HEK293 (cell line): ENCODE results near the gene PFN4.
"Not testable (repeated sequence)": the region's sequence is repeated elsewhere in the genome, so short reads cannot be mapped to it uniquely, and the experiment has no call there.

ENCODE experiments used
- GLI2 ChIP-seq: fragments of 450-650 bp; formaldehyde crosslinking; IDR thresholded peaks from 2 replicates; pipeline ENCODE4; 2017; ENCODE audit warnings: missing biosample characterization, missing genetic modification characterization, low read depth, borderline replicate concordance
- ZBTB8A ChIP-seq: fragments of 450-650 bp; formaldehyde crosslinking; IDR thresholded peaks from 2 replicates; pipeline ENCODE4 v1.5.1; 2016; ENCODE audit warnings: missing biosample characterization, missing genetic modification characterization
- ZFP37 ChIP-seq: fragments of 450-650 bp; formaldehyde crosslinking; IDR thresholded peaks from 2 replicates; pipeline ENCODE4 v1.5.1; 2016; ENCODE audit warnings: missing biosample characterization, missing genetic modification characterization
- ZNF37A ChIP-seq: fragments of 450-650 bp; IDR thresholded peaks from 2 replicates; pipeline ENCODE4 v1.5.1; 2018; ENCODE audit warnings: missing biosample characterization, missing genetic modification characterization
- ZNF423 ChIP-seq: fragments of 450-650 bp; formaldehyde crosslinking; IDR thresholded peaks from 2 replicates; pipeline ENCODE4 v1.5.1; 2016; ENCODE audit warnings: missing biosample characterization, missing genetic modification characterization
- ZNF596 ChIP-seq: fragments of 450-650 bp; IDR thresholded peaks from 2 replicates; pipeline ENCODE4 v1.5.0; 2018; ENCODE audit warnings: missing biosample characterization, mild to moderate bottlenecking, missing genetic modification characterization, moderate library complexity
- ZNF660 ChIP-seq: fragments of 450-650 bp; IDR thresholded peaks from 2 replicates; pipeline ENCODE4 v1.5.1; 2018; ENCODE audit warnings: missing biosample characterization, mild to moderate bottlenecking, missing genetic modification characterization
- TF ChIP-seq, protein P1 (sequence below): fragments of 450-650 bp; formaldehyde crosslinking; optimal IDR thresholded peaks from 2 replicates; pipeline ENCODE3; 2016; ENCODE audit warnings: missing biosample characterization, mild to moderate bottlenecking, missing genetic modification characterization
- TF ChIP-seq, protein P2 (sequence below): fragments of 450-650 bp; formaldehyde crosslinking; IDR thresholded peaks from 2 replicates; pipeline ENCODE4 v1.5.1; 2016; ENCODE audit warnings: missing biosample characterization, missing genetic modification characterization
- TF ChIP-seq, protein P3 (sequence below): fragments of 450-650 bp; formaldehyde crosslinking; IDR thresholded peaks from 2 replicates; pipeline ENCODE4 v1.5.1; 2016; ENCODE audit warnings: missing biosample characterization, missing genetic modification characterization

DNA sequence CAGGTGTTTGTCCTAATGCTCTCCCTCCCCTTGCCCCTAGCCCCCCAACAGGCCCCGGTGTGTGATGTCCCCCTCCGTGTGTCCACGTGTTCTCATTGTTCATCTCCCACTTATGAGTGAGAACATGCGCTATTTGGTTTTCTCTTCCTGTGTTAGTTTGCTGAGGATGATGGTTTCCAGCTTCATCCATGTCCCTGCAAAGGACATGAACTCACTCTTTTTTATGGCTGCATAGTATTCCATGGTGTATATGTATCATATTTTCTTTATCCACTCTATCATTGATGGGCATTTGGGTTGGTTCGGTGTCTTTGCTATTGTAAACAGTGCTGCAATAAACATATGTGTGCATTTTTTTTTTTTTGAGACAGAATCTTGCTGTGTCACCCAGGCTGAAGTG lies 29.9 kb downstream of the PFN4 start:
- TF ChIP-seq ZBTB8A (tag by site-specific recombination); ZNF423 (tag by site-specific recombination); ZNF37A; GLI2 (tag by site-specific recombination); ZFP37 (tag by site-specific recombination); ZNF596 (tag by site-specific recombination); ZNF660: not testable (repeated sequence)
- TF ChIP-seq, protein P1, sequence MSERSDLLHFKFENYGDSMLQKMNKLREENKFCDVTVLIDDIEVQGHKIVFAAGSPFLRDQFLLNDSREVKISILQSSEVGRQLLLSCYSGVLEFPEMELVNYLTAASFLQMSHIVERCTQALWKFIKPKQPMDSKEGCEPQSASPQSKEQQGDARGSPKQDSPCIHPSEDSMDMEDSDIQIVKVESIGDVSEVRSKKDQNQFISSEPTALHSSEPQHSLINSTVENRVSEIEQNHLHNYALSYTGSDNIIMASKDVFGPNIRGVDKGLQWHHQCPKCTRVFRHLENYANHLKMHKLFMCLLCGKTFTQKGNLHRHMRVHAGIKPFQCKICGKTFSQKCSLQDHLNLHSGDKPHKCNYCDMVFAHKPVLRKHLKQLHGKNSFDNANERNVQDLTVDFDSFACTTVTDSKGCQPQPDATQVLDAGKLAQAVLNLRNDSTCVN, result not testable (repeated sequence)
- TF ChIP-seq, protein P2, sequence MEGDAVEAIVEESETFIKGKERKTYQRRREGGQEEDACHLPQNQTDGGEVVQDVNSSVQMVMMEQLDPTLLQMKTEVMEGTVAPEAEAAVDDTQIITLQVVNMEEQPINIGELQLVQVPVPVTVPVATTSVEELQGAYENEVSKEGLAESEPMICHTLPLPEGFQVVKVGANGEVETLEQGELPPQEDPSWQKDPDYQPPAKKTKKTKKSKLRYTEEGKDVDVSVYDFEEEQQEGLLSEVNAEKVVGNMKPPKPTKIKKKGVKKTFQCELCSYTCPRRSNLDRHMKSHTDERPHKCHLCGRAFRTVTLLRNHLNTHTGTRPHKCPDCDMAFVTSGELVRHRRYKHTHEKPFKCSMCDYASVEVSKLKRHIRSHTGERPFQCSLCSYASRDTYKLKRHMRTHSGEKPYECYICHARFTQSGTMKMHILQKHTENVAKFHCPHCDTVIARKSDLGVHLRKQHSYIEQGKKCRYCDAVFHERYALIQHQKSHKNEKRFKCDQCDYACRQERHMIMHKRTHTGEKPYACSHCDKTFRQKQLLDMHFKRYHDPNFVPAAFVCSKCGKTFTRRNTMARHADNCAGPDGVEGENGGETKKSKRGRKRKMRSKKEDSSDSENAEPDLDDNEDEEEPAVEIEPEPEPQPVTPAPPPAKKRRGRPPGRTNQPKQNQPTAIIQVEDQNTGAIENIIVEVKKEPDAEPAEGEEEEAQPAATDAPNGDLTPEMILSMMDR, result not testable (repeated sequence)
- TF ChIP-seq, protein P3, sequence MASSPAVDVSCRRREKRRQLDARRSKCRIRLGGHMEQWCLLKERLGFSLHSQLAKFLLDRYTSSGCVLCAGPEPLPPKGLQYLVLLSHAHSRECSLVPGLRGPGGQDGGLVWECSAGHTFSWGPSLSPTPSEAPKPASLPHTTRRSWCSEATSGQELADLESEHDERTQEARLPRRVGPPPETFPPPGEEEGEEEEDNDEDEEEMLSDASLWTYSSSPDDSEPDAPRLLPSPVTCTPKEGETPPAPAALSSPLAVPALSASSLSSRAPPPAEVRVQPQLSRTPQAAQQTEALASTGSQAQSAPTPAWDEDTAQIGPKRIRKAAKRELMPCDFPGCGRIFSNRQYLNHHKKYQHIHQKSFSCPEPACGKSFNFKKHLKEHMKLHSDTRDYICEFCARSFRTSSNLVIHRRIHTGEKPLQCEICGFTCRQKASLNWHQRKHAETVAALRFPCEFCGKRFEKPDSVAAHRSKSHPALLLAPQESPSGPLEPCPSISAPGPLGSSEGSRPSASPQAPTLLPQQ (tag by site-specific recombination), result not testable (repeated sequence)
